ENCODE measurements around the gene ALX4. TPM values are rescaled to one million over a fixed set of nuclear protein-coding genes. Genes with fewer than 3 reads are reported as not detected.

ALX4 gene
- total RNA-seq, 3 donors from 2014 or later (not counting 1 experiment from before 2014, with no cell fraction given): not detected

DNA sequence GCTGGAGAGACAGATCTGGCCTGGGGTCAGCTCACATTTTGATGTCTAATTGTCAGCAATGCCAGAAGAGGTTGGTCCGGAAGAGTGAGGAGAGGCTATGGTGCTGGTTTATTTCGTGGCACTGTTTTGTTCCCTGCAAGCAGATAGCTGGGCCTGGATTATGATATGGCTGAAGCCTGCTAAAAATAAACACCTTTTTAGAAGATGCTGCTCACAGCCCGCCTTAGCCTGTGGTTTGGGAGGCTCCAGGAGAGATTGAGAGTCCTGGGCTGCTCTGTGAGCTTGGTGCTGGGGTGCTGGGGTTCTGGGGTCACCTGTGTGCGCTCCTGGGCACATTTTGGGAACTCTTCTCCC is 29.6 kb upstream of the ALX4 start:
- no peak overlapping the region for H3K27ac ChIP-seq (ENCODE audit: low read length)
- no peaks in the 10 kb centered on the region for H3K36me3 ChIP-seq (ENCODE audit: control insufficient read depth, insufficient read depth, low read length)
- peaks cover 9% of the 10 kb centered on the region for H3K27me3 ChIP-seq (ENCODE audit: control insufficient read depth, insufficient read depth, low read length)
- TF ChIP-seq, protein P1, sequence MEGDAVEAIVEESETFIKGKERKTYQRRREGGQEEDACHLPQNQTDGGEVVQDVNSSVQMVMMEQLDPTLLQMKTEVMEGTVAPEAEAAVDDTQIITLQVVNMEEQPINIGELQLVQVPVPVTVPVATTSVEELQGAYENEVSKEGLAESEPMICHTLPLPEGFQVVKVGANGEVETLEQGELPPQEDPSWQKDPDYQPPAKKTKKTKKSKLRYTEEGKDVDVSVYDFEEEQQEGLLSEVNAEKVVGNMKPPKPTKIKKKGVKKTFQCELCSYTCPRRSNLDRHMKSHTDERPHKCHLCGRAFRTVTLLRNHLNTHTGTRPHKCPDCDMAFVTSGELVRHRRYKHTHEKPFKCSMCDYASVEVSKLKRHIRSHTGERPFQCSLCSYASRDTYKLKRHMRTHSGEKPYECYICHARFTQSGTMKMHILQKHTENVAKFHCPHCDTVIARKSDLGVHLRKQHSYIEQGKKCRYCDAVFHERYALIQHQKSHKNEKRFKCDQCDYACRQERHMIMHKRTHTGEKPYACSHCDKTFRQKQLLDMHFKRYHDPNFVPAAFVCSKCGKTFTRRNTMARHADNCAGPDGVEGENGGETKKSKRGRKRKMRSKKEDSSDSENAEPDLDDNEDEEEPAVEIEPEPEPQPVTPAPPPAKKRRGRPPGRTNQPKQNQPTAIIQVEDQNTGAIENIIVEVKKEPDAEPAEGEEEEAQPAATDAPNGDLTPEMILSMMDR (IDR thresholded peaks at IDR 0.05): no peak
- H3K4me1 Mint-ChIP-seq: no peaks in the 10 kb centered on the region
- 81% methylated on average over 4 of the region's 4 CpGs for WGBS (ENCODE audit: insufficient coverage)
- ATAC-seq (no peak), DNase-seq (no peak)
- H3K9me3 Mint-ChIP-seq: no peaks in the 10 kb centered on the region
- no peak overlapping the region for H3K27ac Mint-ChIP-seq
- no peaks in the 10 kb centered on the region for H3K9me3 ChIP-seq (ENCODE audit: control insufficient read depth, insufficient read depth, low read length)
- H3K4me1 ChIP-seq (ENCODE audit: control insufficient read depth, insufficient read depth, low read length): no peaks in the 10 kb centered on the region
- intact Hi-C loops (cut with micrococcal nuclease): no loop called here
- no peak overlapping the region for H3K4me3 ChIP-seq (ENCODE audit: low read length)
- H3K4me3 Mint-ChIP-seq: no peak overlapping the region
- H3K36me3 Mint-ChIP-seq: no peaks in the 10 kb centered on the region
- peaks cover 32 to 41% of the 10 kb centered on the region in 2 donors for H3K27me3 Mint-ChIP-seq (ENCODE audit: low read depth in 2 of 2)

GRCh38 chr11:44338698-44339529 is 29.0 kb upstream of the ALX4 start:
- Mint-ChIP-seq H3K27ac (no peak overlapping the region), H3K4me3 (no peak overlapping the region), H3K36me3 (no peaks in the 10 kb centered on the region), H3K27me3 (ENCODE audit: low read depth in 2 of 2) (peaks cover 32 to 47% of the 10 kb centered on the region in 2 donors), H3K9me3 (no peaks in the 10 kb centered on the region), H3K4me1 (no peaks in the 10 kb centered on the region)
- WGBS (ENCODE audit: insufficient coverage): 78% methylated on average over 16 of the region's 16 CpGs
- intact Hi-C loops (cut with micrococcal nuclease): no loop called here
- Histone ChIP-seq H3K9me3 (ENCODE audit: control insufficient read depth, insufficient read depth, low read length) (no peaks in the 10 kb centered on the region), H3K27ac (ENCODE audit: low read length) (no peak overlapping the region), H3K4me3 (ENCODE audit: low read length) (no peak overlapping the region), H3K4me1 (ENCODE audit: control insufficient read depth, insufficient read depth, low read length) (no peaks in the 10 kb centered on the region), H3K36me3 (ENCODE audit: control insufficient read depth, insufficient read depth, low read length) (no peaks in the 10 kb centered on the region), H3K27me3 (ENCODE audit: control insufficient read depth, insufficient read depth, low read length) (peaks cover 9% of the 10 kb centered on the region)
- TF ChIP-seq, protein P1 (IDR thresholded peaks at IDR 0.05): no peak
- ATAC-seq (no peak), DNase-seq (no peak)

GRCh38 chr11:44338026-44338425 is 28.1 kb upstream of the ALX4 start:
- H3K4me1 Mint-ChIP-seq: no peaks in the 10 kb centered on the region
- 35% methylated on average over 11 of the region's 11 CpGs for WGBS (ENCODE audit: insufficient coverage)
- H3K9me3 ChIP-seq (ENCODE audit: control insufficient read depth, insufficient read depth, low read length): no peaks in the 10 kb centered on the region
- H3K27me3 ChIP-seq (ENCODE audit: control insufficient read depth, insufficient read depth, low read length): peaks cover 9% of the 10 kb centered on the region
- no peak overlapping the region for H3K4me3 ChIP-seq (ENCODE audit: low read length)
- H3K27ac ChIP-seq (ENCODE audit: low read length): no peak overlapping the region
- H3K27me3 Mint-ChIP-seq (ENCODE audit: low read depth in 2 of 2): peaks cover 32 to 52% of the 10 kb centered on the region in 2 donors
- H3K27ac Mint-ChIP-seq: no peak overlapping the region
- no peaks in the 10 kb centered on the region for H3K4me1 ChIP-seq (ENCODE audit: control insufficient read depth, insufficient read depth, low read length)
- TF ChIP-seq, protein P1 (IDR thresholded peaks at IDR 0.05): no peak
- DNase-seq (no peak), ATAC-seq (no peak)
- no peaks in the 10 kb centered on the region for H3K36me3 Mint-ChIP-seq
- H3K9me3 Mint-ChIP-seq: no peaks in the 10 kb centered on the region
- intact Hi-C loops (cut with micrococcal nuclease): no loop called here
- no peak overlapping the region for H3K4me3 Mint-ChIP-seq
- no peaks in the 10 kb centered on the region for H3K36me3 ChIP-seq (ENCODE audit: control insufficient read depth, insufficient read depth, low read length)

GRCh38 chr11:44335919-44336318 is 26.0 kb upstream of the ALX4 start:
- peaks cover 35 to 59% of the 10 kb centered on the region in 2 donors for H3K27me3 Mint-ChIP-seq (ENCODE audit: low read depth in 2 of 2)
- TF ChIP-seq, protein P1 (IDR thresholded peaks at IDR 0.05): no peak

More at GRCh38 chr11:44335919-44336318, 26.0 kb upstream of the ALX4 start:
- no peak overlapping the region for H3K27ac Mint-ChIP-seq
- intact Hi-C loops (cut with micrococcal nuclease): no loop called here
- Histone ChIP-seq H3K27ac (ENCODE audit: low read length) (no peak overlapping the region), H3K9me3 (ENCODE audit: control insufficient read depth, insufficient read depth, low read length) (no peaks in the 10 kb centered on the region), H3K4me3 (ENCODE audit: low read length) (no peak overlapping the region), H3K27me3 (ENCODE audit: control insufficient read depth, insufficient read depth, low read length) (peaks cover 9% of the 10 kb centered on the region), H3K36me3 (ENCODE audit: control insufficient read depth, insufficient read depth, low read length) (no peaks in the 10 kb centered on the region), H3K4me1 (ENCODE audit: control insufficient read depth, insufficient read depth, low read length) (no peaks in the 10 kb centered on the region)
- no peaks in the 10 kb centered on the region for H3K4me1 Mint-ChIP-seq
- ATAC-seq (no peak), DNase-seq (no peak)
- H3K9me3 Mint-ChIP-seq: no peaks in the 10 kb centered on the region
- H3K36me3 Mint-ChIP-seq: no peaks in the 10 kb centered on the region
- WGBS (ENCODE audit: insufficient coverage): 54% methylated on average over 5 of the region's 6 CpGs
- H3K4me3 Mint-ChIP-seq: no peak overlapping the region
